K562 (cell line): Measurements from ENCODE around the gene IGF2BP3. TPM values are rescaled to one million over a fixed set of nuclear protein-coding genes. Genes with fewer than 3 reads are reported as not detected.

Experiments used
- CBX3 ChIP-seq, 2 experiments: IDR thresholded peaks; 1 replicate in 1 of 2; 2 replicates in 1 of 2; pipeline ENCODE4 v1.6.1; 2012; ENCODE audit warnings: inconsistent platforms in 2 of 2, low read length in 2 of 2, borderline replicate concordance in 1 of 2, control low read depth in 1 of 2
- CEBPB ChIP-seq: fragments of 450-650 bp; IDR thresholded peaks from 2 replicates; pipeline ENCODE4 v1.6.1; 2016; ENCODE audit warnings: missing genetic modification characterization, missing compliant biosample characterization
- HIVEP1 ChIP-seq: fragments of 250-450 bp; sonication (Bioruptor Pico); IDR thresholded peaks from 2 replicates; pipeline ENCODE4 v1.4.0; 2020; ENCODE audit warnings: mild to moderate bottlenecking
- MED1 ChIP-seq: sonication (generic); formaldehyde crosslinking; IDR thresholded peaks from 2 replicates; pipeline ENCODE4 v1.8.1; 2023; ENCODE audit warnings: missing genetic modification reagents, borderline replicate concordance
- POLR2AphosphoS5 ChIP-seq: IDR thresholded peaks from 2 replicates; pipeline ENCODE4 v1.6.1; 2011; ENCODE audit warnings: mild to moderate bottlenecking, low read depth, low read length, moderate library complexity; ENCODE audit not compliant: control insufficient read depth, insufficient read depth
- POLR2B ChIP-seq: fragments of 450-650 bp; IDR thresholded peaks from 2 replicates; pipeline ENCODE4 v1.6.1; 2018; ENCODE audit warnings: low read depth; ENCODE audit not compliant: partially characterized antibody
- RBM15 ChIP-seq: fragments of 200-400 bp; formaldehyde crosslinking; IDR thresholded peaks from 2 replicates; pipeline ENCODE4 v1.6.1; 2018; ENCODE audit warnings: mild to moderate bottlenecking, low read length, moderate library complexity; ENCODE audit not compliant: insufficient read depth
- RNF2 ChIP-seq: sonication (generic); IDR thresholded peaks from 2 replicates; pipeline ENCODE4 v1.6.1; 2016
- TAF7 ChIP-seq: fragments of 450-650 bp; IDR thresholded peaks from 2 replicates; pipeline ENCODE4 v1.6.1; 2016; ENCODE audit warnings: missing genetic modification characterization, missing compliant biosample characterization
- ZBTB12 ChIP-seq: fragments of 250-450 bp; sonication (Bioruptor Pico); IDR thresholded peaks from 2 replicates; pipeline ENCODE4 v1.4.0; 2020
- ZNF212 ChIP-seq: fragments of 450-650 bp; formaldehyde crosslinking; IDR thresholded peaks from 2 replicates; pipeline ENCODE4 v1.4.0; 2020; ENCODE audit warnings: mild to moderate bottlenecking
- ZNF583 ChIP-seq: fragments of 250-450 bp; sonication (Bioruptor Pico); IDR thresholded peaks from 2 replicates; pipeline ENCODE4 v1.4.0; 2020
- ZNF655 ChIP-seq: fragments of 250-450 bp; sonication (Bioruptor Pico); IDR thresholded peaks from 2 replicates; pipeline ENCODE4 v1.5.0; 2021
- polyA plus RNA-seq, 8 experiments: library from polyadenylated mRNA; depleted of rRNA in 4 of 8; stranded (reverse) in 5 of 8; unstranded in 3 of 8; fragments of >200 nt; fragmentation: Nextera tagmentation in 2 of 8; fragmentation: Illumina TruSeq in 1 of 8; extraction: Ambion mirVana in 2 of 8; extraction: Trizol in 1 of 8; gene quantifications; 2 replicates each; pipeline versions ENCODE4 v1.2.1 to v1.2.3, GENCODE V29; 2011 to 2014; ENCODE audit warnings: inconsistent platforms in 1 of 8, missing spikeins in 1 of 8
- total RNA-seq, 7 experiments: library from RNA; depleted of rRNA in 6 of 7; stranded (reverse); fragments of >200 nt in 6 of 7; fragmentation: Illumina TruSeq in 2 of 7; extraction: Trizol in 2 of 7; gene quantifications; 2 replicates each; pipeline versions ENCODE4 v1.2.1 to v1.2.3, GENCODE V29; 2011 to 2021; ENCODE audit warnings: low replicate concordance in 1 of 7
- TF ChIP-seq, protein P1 (sequence below): sonication (generic); formaldehyde crosslinking; IDR thresholded peaks from 2 replicates; pipeline ENCODE4 v1.8.0; 2022; ENCODE audit warnings: mild to moderate bottlenecking, missing genetic modification reagents, borderline replicate concordance
- TF ChIP-seq, protein P2 (sequence below), 2 experiments: IDR thresholded peaks; 2 replicates each; pipeline ENCODE4 v1.6.1; 2012; ENCODE audit warnings: improper control_type of control experiment in 2 of 2, low read depth in 2 of 2, low read length in 2 of 2, borderline replicate concordance in 1 of 2
- TF ChIP-seq, protein P3 (sequence below): fragments of 200-800 bp; sonication (Bioruptor generic); IDR thresholded peaks from 2 replicates; pipeline ENCODE4 v1.6.1; 2017; ENCODE audit warnings: missing genetic modification characterization, missing compliant biosample characterization
- TF ChIP-seq, protein P4 (sequence below): fragments of 450-650 bp; IDR thresholded peaks from 2 replicates; pipeline ENCODE4 v1.6.1; 2017; ENCODE audit warnings: antibody characterized with exemption

Gene IGF2BP3
- total and polyA plus RNA-seq, 9 of the 15 experiments (the other 6 are each of a cell fraction or from before 2014, with no cell fraction given) = 8.4 to 88.1 (median 61.2) TPM

DNA sequence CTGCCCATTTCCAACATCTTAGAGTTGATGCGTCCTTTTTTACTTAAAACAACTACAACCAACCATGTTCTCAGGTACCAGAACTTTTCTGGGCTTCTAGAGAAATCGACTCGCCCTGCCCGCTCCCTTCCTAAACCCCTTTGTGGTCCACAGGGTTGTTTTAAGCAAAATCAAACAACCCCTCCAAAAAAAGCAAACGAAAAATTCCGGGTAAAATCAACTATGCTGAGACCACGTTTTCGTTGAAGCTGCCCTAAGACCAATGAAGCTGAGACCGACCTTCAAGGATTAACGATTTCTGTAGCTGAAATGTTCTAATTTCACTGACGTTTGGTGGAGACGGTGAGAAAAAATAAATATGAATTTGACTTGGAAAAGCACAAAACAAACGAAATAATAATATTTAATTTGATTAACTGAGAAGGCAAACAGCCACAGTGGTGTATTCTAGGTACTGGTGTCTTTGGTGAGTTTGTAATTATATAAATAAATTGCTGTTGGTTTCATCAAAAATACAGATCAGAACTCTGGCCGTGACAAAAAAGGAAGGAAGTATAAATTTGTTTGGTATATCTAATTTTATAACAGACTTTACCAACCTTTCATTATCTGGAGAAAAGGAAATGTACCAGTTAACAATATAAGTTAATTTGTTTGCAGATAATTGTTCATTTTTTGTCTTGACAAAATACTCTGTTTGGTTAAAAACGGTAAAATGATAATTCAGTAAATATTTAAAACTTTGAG is 4.7 kb upstream of the IGF2BP3 start (continued):
- TF ChIP-seq, protein P1, sequence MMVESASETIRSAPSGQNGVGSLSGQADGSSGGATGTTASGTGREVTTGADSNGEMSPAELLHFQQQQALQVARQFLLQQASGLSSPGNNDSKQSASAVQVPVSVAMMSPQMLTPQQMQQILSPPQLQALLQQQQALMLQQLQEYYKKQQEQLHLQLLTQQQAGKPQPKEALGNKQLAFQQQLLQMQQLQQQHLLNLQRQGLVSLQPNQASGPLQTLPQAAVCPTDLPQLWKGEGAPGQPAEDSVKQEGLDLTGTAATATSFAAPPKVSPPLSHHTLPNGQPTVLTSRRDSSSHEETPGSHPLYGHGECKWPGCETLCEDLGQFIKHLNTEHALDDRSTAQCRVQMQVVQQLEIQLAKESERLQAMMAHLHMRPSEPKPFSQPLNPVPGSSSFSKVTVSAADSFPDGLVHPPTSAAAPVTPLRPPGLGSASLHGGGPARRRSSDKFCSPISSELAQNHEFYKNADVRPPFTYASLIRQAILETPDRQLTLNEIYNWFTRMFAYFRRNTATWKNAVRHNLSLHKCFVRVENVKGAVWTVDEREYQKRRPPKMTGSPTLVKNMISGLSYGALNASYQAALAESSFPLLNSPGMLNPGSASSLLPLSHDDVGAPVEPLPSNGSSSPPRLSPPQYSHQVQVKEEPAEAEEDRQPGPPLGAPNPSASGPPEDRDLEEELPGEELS (CRISPR knock-in tag) = no peak
- TF ChIP-seq ZNF212 (no peak), ZBTB12 (CRISPR knock-in tag) (no peak), HIVEP1 (no peak), RNF2 (no peak; the same call in 1 of the 2 replicates), CEBPB (tag) (no peak), MED1 (CRISPR knock-in tag) (no peak), POLR2B (peak; percentile 33), POLR2AphosphoS5 (no peak), RBM15 (no peak), ZNF655 (CRISPR knock-in tag) (no peak), ZNF583 (CRISPR knock-in tag) (no peak), TAF7 (tag) (peak; percentile 76; the same call in 1 of the 2 replicates), CBX3 (IDR thresholded peaks at IDR 0.05; ENCODE audit: borderline replicate concordance in 1 of 2, low read length in 2 of 2) (no peak)
- TF ChIP-seq, protein P2, sequence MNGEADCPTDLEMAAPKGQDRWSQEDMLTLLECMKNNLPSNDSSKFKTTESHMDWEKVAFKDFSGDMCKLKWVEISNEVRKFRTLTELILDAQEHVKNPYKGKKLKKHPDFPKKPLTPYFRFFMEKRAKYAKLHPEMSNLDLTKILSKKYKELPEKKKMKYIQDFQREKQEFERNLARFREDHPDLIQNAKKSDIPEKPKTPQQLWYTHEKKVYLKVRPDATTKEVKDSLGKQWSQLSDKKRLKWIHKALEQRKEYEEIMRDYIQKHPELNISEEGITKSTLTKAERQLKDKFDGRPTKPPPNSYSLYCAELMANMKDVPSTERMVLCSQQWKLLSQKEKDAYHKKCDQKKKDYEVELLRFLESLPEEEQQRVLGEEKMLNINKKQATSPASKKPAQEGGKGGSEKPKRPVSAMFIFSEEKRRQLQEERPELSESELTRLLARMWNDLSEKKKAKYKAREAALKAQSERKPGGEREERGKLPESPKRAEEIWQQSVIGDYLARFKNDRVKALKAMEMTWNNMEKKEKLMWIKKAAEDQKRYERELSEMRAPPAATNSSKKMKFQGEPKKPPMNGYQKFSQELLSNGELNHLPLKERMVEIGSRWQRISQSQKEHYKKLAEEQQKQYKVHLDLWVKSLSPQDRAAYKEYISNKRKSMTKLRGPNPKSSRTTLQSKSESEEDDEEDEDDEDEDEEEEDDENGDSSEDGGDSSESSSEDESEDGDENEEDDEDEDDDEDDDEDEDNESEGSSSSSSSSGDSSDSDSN (IDR thresholded peaks at IDR 0.05; ENCODE audit: borderline replicate concordance in 1 of 2, low read depth in 2 of 2, low read length in 2 of 2) = 0 out of 4 replicates have a peak, but pooled peaks of 1 of the 2 experiments have one; percentile 12
- TF ChIP-seq, protein P3, sequence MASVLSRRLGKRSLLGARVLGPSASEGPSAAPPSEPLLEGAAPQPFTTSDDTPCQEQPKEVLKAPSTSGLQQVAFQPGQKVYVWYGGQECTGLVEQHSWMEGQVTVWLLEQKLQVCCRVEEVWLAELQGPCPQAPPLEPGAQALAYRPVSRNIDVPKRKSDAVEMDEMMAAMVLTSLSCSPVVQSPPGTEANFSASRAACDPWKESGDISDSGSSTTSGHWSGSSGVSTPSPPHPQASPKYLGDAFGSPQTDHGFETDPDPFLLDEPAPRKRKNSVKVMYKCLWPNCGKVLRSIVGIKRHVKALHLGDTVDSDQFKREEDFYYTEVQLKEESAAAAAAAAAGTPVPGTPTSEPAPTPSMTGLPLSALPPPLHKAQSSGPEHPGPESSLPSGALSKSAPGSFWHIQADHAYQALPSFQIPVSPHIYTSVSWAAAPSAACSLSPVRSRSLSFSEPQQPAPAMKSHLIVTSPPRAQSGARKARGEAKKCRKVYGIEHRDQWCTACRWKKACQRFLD (CRISPR knock-in tag) = no peak
- TF ChIP-seq, protein P4, sequence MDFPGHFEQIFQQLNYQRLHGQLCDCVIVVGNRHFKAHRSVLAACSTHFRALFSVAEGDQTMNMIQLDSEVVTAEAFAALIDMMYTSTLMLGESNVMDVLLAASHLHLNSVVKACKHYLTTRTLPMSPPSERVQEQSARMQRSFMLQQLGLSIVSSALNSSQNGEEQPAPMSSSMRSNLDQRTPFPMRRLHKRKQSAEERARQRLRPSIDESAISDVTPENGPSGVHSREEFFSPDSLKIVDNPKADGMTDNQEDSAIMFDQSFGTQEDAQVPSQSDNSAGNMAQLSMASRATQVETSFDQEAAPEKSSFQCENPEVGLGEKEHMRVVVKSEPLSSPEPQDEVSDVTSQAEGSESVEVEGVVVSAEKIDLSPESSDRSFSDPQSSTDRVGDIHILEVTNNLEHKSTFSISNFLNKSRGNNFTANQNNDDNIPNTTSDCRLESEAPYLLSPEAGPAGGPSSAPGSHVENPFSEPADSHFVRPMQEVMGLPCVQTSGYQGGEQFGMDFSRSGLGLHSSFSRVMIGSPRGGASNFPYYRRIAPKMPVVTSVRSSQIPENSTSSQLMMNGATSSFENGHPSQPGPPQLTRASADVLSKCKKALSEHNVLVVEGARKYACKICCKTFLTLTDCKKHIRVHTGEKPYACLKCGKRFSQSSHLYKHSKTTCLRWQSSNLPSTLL = no peak
